Non-pigmented ciliary epithelial cell (primary cell): ENCODE measurements around the gene BCL7B.
"Not testable (repeated sequence)": the region's sequence is repeated elsewhere in the genome, so short reads cannot be mapped to it uniquely, and the experiment has no call there.

Experiments
- DNase-seq: peaks from one replicate; pipeline ENCODE4 v3.0.0-alpha.2; 2010; ENCODE audit warnings: low read depth

Gene BCL7B

DNA sequence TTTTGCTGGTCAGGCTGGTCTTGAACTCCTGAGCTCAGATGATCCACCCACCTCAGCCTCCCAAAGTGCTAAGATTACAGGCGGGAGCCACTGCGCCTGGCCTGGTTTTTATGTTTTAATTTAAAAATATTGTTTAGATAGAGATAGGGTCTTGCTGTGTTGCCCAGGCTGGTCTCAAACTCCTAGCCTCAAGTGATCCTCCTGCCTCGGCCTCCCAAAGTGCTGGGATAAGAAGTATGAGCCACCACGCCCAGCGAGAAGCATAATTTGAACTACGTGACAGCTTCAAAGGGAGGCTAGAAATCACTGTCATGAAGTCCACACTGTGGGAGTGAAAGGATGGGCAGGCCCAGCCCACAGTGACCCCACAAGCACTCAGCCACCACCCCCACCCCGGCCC, 21.6 kb downstream of the BCL7B start:
- not testable (repeated sequence) for DNase-seq

DNA sequence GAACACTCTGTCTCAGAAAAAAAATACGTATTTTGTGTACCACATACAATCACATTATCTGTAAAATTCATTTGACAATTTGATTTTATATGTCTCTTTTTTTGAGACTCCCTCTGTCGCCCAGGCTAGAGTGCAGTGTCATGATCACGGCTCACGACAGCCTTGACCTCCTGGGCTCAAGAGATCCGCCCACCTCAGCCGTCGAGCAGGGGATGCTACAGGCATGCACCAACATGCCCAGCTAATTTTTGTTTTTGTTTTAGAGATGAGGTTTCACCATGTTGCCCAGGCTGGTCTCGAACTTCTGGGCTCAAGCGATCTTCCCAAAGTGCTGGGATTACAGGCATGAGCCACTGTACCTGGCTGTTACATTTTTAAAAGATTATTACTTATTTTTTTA, 23.7 kb downstream of the BCL7B start:
- no peak for DNase-seq

DNA sequence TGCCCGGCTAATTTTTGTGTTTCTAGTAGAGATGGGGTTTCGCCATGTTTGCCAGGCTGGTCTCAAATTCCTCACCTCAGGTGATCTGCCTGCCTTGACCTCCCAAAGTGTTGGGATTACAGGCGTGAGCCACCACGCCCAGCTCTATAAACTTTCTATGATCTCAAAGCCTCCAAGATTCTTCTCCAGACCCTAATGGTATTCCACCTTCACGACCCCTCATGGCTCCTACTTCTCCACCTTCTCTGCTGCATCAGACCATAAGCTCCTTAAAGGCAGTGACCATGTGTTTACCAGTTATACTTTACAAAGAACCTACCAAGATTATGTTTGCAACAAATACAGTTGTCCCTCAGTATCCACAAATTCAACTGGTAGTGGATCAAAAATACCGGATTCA, 25.3 kb downstream of the BCL7B start:
- DNase-seq, result no peak

DNA sequence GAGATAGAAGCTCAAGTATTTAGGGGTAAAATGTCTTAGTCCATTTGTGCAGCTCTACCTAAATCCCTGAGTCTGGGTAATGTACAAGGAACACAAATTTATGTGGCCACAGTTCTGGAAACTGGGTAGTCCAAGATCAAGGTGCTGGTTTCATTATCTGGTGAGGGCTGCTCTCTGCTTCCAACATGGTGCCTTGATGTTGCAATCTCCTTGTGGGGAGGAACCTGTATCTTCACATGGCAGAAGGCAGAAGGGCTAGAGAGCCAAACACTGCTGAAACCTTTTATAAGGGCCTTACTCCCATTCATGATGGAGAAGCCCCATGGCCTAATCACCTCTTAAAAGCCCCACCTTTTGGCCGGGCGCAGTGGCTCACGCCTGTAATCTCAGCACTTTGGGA, 26.7 kb downstream of the BCL7B start:
- no peak for DNase-seq

DNA sequence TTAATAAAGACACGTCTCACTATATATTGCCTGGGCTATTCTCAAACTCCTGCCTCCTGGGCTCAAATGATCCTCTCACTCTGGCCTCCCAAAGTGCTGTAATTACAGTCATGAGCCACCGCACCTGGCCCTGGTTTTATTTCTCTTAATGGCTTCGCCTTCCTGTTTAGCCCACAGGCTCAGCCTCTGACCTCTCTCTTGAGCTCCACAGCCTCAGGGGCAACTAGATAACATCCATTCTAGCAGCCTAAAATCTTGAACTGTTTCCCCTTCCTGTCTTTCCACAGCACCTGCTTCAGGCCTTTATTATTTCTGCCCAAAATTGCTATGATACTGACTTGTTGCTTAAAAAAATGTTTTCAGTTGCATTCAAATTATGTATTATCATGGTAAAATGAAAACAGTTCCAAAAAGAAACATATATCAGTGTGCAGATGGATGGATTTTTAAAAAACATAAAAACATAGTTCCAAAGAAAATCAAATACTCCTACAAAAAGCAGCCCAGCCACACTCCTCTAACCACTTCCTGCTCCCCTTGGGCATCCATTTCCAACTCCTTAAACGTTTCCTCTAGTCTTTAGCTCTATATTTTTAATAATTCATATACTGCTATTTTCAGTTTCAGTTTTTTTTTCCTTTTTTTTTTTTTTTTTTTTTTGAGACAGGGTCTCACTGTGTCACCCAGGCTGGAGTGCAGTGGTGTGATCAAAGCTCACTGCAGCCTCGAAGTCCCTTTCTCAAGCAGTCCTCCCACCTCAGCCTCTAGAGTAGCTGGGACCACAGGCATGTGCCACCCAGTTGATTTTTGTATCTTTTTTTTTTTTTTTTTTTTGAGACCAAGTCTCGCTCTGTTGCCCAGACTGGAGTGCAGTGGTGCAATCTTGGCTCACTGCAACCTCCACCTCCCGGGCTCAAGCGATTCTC, 30.3 kb downstream of the BCL7B start:
- DNase-seq, result no peak

DNA sequence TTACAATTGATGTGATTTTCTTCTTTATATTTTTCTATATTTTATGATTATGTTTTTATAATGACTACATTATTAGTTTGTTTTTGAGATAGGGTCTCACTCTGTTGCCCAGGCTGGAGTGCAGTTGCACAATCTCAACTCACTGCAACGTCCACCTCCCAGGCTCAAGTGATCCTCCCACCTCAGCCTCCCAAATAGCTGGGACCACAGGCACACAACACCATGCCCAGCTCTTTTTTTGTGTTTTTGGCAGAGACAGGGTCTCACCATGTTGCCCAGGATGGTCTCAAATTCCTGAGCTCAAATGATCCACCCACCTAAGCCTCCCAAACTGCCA, 31.4 kb downstream of the BCL7B start:
- not testable (repeated sequence) for DNase-seq

DNA sequence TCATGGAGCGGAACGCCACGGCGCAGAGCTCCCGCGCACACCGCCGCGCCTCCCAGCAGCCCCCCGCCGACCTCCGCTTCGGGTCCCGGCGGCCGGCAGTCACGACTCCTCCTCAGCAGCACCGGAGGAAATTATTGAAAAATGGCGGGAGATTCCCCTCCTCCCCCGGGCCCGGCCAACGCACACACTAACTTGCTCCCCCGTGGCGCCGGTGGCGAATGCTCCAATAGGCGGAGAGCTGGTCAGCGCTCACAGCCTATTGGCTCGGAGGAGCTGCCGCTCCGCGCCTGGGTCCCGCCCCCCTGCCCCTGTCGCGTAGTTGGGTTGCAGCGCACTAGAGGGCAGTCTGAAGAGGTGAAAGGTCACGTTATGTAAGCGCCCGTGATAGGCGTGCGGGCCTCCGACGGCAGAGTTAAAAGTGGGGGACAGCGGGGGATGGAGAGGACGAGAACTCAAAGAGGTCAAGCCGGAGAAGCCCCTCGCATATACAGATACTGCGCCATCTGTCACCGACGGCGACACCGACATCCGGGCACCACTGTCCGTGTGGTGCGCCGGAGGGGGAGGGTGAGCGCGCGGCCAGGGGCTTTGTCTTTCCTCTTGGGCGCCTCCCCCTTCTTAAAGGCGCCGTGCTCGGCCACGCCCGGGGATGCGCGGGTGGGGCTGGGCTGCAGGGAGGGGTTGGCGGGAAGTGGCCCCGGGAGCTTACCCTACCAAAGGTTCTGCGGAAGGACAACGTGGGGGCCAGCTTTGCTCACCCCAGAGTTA, 35.2 kb downstream of the BCL7B start, which contains the start of gene BAZ1B:
Gene BAZ1B, minus strand, starts transcription at position 189 of the 768 bp plus-strand sequence. CDS start 360 bp downstream, outside the sequence.
- DNase-seq, result peak; percentile 88

DNA sequence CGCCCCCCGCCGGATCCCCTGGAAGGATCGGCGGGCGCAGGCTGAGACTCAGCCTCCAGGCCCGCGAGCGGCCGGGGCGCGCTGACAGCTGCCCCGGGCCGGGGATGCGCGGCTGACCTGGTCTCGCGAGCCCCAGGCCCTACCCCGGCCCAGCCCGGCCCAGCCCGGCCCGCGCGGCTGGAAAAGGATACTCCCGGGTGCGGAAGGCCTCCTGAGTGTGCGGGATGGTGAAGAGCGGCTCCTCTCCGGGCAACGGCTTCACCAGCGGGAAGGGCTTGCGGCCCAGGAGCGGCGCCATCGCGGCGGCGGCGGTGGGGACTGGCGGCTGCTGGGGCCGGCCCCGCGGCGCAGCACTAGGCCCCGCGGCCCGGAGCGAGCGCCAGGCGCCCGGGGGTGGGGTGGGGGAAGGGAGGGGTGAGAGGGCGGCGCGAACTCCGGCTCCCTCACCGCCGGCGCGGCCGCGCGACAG, 35.8 kb downstream of the BCL7B start:
- no peak for DNase-seq

DNA sequence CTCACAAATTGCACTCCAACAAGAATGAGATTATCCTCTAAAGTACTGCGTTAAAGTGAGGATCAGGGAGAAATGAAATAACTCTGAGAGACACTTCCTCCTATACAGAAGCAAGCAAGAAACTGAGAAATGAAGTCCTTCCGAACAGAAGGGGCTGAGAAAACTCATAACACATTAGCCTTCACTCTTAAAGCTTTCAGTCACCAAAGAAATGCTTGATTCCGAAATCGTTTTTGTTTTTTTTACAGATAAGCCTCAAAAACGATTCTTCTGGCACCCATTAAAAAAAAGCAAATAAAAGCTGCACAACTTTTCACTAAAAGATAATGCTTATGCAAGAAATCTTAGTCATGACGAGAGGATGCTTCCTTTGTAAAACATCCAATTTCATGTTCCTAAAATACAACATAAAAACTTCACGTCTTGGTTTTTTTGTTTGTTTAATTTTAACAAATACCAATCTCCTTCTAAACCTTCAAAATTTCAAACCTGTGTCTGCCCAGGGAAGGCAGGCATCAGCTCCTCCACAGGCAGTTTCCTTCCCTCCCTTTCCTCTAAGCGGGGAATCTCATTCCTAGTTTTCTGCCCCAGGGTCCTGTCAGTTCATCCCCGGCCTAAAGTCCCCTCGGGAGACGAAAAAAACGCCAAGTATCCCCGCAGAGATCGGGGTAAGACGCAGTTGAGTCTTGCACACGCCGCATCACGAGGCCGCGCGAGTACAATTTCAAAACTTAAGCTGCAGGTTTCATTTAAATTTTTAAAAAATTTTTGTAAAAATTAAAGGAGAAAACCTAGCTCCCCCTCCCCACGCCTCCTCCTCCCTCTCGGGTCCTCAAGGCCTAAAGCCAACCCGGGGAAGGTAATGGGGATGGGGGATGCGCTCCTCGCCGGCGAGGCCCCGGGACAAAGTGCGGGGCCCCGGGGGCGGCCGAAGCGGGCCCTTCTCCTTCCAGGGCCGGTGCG, 36.5 kb downstream of the BCL7B start:
- no peak for DNase-seq

DNA sequence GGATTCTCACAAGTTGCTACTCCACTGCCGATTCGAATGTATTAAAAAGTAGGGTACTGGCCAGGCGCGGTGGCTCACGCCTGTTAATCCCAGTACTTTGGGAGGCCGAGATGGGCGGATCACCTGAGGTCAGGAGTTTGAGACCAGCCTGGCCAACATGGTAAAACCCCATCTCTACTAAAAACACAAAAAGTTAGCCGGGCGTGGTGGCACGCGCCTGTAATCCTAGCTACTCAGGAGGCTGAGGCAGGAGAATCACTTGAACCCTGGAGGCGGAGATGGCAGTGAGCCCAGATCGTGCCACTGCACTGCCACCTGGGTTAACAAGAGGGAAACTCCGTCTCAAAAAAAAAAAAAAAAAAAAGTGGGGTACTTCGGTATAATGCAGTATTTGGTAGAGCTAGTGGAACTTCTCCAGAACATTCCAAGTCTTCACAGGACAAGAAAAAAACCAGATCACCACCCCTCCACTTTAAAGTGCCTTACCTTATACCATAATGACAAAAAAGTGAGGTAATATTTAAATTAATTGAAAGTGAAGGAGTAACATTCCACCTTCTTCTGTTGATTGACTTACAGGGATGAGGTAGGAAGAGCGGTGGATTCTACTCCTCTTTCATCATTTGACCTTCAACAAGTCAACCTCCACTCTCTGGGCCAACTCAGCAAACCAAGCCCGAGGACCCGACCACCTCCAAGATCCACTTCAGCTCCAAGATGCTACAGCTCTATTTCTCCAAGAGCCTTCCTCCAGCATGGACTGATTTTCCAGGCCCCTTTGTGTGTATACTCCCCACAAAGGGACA, 37.4 kb downstream of the BCL7B start:
- no peak for DNase-seq

DNA sequence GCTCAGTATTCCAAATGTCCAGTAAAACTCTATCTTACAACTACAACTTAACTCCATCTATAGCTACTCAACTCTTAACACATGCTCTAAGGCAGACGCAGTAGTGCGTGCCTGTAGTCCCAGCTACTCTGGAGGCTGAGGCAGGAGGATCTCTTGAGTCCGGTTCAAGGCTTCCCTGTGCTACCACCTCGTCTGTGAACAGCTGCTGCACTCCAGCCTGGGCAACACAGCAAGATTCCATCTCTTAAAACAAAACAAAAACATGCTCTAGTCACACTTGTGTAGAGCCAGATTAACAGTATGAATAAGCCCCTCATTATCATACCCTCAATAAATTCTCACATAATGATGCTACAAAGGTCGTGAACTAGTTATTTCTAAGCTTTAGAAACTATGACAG, 39.0 kb downstream of the BCL7B start:
- DNase-seq, result no peak

DNA sequence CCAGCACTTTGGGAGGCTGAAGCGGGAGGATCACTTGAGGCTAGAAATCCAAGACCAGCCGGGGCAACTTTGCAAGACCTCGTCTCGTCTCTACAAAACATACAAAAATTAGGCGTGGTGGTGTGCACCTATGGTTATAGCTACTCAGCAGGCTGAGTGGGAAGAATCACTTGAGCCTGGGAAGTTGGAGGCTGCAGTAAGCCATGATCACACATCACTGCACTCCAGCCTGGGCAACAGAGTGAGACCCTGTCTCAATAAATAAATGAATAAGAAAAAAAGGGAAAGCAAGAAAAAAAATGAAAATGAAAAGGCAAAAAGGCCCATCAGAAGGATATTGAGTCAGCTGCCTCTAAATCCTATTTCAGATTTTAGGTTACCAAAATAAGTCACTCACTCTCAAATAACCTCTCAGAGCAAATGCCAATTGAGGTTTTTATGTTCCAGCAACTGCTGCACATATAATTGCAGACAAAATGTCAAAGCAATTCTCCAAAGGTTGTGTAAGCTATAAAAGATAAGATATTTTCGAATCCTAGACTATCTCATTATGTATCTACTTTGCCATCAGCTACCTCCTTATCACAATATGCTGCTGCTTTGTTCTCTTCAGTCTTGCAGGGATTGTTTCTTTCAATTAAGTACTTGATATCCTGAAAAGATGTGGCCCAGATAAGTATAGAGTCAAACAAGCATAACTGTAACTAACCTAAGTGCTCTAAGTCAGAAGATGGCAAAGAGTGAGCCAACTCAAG, 40.1 kb downstream of the BCL7B start:
- no peak for DNase-seq

DNA sequence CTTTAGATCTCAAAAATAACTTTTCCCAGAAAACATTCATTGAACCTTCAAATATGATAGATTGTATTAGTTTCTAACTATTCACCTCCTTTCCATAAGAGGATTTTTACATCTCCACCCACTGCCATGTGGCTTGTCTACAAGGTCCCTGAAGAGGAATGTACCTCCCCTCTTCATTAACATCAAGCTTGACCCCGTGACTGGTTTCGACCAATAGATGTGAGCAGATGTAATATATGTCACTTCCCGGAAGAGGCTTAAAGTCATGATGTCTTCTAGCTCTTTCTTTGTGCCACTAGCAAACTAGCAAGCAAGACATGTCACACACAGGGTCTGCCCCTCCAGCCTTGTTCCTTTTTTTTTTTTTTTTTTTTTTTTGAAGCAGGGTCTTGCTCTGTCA, 42.3 kb downstream of the BCL7B start:
- no peak for DNase-seq

DNA sequence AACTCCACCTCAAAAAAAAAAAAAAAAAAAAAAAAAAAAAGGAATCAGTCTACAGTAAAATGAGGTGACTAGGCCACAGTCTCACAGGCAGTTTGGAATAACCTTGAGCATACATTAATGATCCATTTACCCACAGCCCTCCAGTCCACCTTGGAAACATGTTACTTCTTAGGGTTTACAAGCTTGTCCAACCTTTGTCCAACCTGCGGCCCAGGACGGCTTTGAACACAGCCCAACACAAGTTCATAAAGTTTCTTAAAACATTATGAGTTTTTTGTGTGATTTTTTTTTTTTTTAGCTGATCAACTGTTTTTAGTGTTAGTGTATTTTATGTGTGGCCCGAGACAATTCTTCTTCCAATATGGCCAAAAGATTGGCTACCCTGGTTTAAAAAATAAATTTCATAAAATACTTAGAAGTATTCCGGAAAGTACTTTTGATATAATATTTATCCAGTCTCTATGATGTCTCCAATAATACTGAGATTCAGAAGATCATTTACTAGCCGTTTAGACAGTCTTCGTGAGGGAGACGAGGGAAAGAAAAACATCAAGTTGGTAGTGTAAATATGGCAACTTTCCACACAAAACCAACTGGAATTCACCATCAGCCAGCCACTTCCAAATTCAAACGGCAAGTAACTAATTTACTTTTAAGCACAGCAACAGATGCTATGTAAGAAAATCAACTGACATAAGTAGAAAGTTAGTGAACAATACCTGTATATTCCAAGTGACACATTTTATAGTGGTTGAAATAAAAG, 45.3 kb downstream of the BCL7B start:
- DNase-seq, result no peak

DNA sequence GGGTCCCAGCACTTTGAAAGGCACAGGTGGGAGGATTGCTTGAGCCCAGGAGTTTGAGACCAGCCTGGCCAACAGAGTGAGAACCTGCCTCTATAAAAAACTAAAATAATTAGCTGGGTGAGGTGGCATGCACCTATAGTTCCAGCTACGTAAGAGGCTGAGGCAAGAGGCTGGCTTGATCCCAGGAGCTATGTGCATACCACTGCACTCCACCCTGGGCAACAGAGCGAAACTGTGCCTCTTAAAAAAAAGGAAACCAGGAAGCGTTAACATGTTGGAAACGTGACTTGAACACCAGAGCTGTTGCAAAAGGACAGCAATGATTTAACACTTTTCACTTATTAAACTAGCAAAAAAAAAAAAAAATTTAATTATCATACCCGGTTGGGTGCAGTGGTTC, 48.0 kb downstream of the BCL7B start:
- DNase-seq, result no peak

DNA sequence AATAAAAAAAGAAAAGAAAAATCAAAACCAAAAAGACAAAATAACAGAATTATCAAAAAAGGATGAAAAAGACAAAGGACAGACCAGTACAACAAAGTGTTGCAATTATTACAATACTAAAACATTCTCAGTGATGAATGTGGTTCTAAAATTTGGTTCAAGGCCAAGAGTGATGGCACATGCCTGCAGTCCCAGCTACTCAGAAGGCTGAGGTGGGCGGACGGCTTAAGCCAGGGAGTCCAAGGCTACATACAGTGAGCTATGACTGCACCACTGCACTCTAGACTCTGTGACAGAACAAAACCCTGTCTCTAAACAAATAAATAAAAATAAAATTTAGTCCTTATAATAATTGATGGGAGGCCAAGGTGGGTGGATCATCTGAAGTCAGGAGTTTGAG, 49.9 kb downstream of the BCL7B start:
- no peak for DNase-seq

DNA sequence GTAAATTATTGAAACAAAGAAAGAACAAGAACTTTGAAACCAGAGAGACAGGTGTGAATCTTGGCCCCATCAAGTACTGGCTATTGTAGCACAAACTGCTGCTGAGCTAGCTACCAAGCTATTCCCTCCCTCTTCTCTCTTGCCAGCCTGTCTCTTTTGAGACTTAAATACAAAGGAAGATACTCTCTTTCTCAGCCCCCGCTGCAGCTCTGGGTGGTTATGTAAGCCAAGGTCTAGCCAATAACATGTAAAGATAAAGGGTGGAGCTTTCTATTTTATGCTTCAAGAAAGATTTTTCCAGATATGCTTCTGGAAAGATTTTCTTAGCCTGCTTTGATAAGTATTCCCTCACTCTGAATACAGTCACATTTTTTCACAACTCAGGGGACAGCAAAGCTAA, 52.6 kb downstream of the BCL7B start:
- no peak for DNase-seq

DNA sequence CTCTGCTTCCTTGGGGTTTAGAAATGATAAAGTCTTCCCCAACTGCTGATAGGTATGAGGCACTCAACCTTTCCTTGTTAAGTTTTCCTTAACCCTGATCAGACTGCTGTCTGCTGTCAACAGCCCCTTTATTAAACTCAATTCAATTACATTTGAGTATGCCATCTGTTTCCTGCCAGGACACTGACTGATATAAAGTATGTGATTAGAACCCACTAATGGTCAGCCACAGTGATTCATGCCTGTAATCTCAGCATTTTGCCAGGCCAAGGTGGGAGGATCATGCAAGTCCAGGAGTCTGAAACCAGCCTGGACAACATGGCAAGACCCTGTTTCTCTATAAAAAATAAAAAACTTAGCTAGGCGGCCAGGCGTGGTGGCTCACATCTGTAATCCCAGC, 53.5 kb downstream of the BCL7B start:
- no peak for DNase-seq

DNA sequence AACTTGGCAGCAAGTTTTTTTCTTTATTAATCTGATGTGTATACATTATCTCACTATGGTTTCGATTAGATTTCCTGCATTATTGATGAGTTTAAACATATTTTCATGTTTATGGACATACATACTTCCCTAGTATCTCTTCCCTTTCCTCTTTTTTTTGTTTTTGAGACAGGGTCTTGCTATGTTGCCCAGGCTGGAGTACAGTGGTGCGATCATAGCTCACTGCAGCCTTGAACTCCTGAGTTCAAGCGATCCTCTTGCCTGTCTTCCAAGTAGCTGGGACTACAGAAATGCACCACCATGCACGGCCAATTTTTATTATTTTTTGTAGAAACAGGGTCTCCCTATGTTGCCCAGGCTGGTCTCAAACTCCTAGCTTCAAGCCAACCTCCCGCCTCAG, 54.3 kb downstream of the BCL7B start:
- no peak for DNase-seq

DNA sequence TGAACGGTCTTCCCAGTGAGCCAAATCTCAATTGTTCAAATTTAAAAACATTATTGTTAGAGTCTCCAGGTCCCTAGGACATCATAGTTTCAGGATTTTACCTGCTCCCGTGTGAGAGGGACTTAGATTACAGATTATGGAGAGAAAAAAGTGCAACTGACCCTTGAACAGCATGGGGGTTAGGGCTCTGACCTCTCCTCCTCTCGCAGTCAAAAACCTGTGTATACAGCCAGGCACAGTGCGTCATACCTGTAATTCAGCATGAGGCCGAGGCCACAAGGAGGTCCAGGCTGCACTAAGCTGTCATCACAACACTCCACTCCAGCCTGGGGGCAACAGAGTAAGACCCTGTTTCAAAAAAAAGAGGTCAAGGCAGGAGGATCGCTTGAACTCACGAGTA, 60.9 kb downstream of the BCL7B start:
- no peak for DNase-seq
